HG03066 (cell line): ENCODE measurements around the gene SLC16A1.
"Not testable (repeated sequence)": the region's sequence is repeated elsewhere in the genome, so short reads cannot be mapped to it uniquely, and the experiment has no call there.

Experiments
- ATAC-seq: cut with Tn5 transposase; IDR thresholded peaks from one replicate; pipeline ENCODE4 v1.9.1; 2021; ENCODE audit warnings: low read depth; ENCODE audit not compliant: unreplicated experiment

SLC16A1 gene

DNA sequence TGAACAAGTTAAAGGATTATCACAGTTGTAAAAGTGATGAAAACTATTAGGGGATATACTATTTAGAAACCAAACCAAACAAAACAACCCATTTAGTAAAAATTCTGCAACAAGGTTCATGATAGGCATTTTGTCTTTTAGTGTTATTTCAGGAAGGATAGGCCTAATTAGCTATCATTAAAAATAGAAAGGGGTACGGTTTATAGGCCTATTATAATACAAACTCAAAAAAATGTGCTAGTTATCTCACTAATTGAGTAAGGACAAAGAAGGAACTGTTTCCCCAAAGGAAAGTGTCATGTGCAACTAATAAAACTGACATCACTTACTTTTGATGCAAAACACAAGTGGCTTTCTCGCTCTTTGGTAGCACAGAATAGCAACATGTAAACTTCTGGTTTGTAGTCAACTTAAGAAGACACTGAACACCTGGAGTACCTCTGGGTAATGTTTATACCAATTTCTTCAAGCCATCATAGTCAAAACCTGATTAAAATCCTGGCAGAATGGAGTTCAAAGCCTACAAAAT, 28.5 kb downstream of the SLC16A1 start:
- ATAC-seq = no peak

GRCh38 chr1:112926858-112927257, 29.1 kb downstream of the SLC16A1 start:
- no peak for ATAC-seq

DNA sequence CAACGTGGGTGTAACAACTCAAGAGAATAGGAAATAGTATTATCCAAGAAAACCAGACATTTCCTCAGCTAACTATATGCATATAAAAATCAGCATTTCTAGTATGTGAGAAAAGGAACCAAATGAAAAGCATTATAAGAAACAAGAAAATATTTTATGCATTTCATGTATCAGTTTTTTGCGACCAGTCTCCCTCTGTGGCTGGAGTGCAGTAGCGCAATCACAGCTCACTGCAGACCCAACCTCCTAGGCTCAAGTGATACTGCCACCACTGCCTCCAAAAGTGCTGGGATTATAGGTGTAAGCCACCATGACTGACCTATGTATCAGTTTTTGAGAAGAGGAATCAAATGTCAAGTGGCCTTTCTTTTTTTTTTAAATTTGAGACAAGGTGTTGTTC, 31.0 kb downstream of the SLC16A1 start:
- no peak for ATAC-seq

DNA sequence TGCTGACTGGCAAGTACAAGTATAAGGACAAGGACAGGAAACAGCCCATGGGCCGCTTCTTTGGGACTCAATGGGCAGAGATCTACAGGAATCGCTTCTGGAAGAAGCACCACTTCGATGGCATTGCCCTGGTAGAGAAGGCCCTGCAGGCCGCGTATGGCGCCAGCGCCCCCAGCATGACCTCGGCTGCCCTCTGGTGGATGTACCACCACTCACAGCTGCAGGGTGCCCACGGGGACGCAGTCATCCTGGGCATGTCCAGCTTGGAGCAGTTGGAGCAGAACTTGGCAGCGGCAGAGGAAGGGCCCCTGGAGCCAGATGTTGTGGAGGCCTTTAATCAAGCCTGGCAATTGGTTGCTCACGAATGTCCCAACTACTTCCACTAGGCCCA, 32.0 kb downstream of the SLC16A1 start:
- no peak for ATAC-seq

GRCh38 chr1:112923234-112923958, 32.6 kb downstream of the SLC16A1 start:
- ATAC-seq = no peak

DNA sequence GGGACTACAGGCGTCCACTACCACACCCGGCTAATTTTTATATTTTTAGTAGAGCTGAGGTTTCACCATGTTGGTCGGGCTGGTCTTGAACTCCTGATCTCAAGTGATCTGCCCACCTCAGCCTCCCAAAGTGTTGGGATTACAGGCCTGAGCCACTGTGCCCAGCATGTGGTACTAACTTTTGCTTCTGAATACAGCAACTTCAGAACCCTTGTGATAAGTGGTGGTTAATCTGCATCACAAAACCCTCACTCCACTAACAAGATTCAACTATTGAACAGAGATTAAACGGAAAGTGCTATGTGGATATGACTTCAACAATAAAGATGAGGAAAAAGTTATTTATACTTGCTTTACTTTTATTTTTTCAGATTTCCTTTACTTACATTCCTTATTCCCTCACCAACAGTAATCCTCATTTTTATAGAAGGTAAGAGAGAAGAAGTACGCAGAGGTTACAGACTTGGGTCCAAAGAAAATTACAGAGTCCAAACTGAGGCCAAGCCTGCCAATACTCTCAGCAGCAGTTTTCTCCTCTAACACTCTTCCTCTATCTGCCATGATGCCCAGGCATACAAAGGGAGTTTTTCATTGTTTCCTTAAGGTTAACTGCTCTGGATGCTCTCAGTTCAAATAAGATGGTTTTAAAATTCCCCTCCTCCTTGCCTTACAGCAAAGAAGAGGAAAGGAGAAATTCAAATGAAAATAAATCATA, 44.3 kb downstream of the SLC16A1 start:
- no peak for ATAC-seq

- no peak for ATAC-seq
Measured at GRCh38 chr1:112909847-112910246, 46.1 kb downstream of the SLC16A1 start.

DNA sequence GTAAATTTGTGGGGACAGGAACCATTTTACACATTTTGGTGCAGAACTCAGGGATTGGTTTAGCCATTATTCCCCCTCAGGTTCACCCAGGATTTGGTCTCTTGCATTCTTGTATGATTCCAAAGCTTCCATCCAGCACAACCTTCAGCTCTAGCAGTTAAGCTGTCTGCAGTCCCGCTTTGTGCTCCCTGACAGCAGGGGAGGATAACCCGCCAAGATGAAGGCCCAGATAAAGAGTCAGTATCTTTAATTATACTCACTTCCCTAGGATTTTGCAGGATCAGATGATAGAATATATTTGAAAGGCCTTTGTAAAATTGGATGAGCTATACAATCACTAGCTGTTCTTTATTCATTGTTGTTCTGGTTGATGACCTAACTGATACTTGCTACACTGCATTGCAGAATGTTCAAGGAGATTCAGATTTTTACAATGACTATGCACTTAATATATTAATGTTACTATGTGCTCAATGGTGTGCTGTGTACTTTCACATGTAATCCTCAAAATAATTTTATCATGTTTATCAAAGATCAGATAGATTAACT, 49.8 kb downstream of the SLC16A1 start:
- no peak for ATAC-seq

DNA sequence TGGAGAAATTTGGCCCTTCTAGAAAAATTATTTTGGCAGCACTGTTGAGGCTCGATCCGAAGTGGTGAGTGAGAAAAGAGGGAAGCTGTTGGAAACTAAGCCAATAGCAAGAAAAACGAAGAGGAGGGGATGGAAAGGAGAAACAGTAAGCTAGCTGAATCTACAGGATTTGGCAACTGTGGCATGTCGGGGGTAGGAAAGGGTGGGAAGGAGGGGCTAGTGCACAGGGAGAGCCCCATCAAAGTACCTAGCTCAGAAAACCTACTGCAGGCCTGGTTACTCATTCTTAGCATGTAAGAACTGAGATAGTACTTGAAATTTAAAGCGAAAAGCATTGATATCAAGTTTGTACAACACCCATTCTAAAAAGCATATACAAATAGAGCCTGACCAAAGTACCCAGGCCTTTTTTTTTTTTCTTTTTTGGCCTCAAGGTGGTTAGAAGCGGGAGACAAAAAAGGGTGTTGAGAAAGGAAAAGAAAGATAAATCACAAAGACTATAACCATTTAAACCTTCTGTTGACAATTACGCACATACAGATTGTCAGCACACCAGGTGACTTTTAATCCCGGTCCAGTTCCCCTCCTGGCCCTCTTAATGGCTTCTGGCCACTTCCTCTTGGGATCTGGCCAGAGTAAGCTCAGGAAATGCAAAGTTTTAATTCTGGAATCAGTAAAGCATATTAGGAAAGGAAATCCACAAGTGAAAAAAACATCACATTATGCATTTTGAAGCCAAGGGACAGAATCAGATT, 50.4 kb downstream of the SLC16A1 start:
- ATAC-seq = no peak

- ATAC-seq = no peak
Measured at GRCh38 chr1:112904831-112905261, 51.1 kb downstream of the SLC16A1 start.

DNA sequence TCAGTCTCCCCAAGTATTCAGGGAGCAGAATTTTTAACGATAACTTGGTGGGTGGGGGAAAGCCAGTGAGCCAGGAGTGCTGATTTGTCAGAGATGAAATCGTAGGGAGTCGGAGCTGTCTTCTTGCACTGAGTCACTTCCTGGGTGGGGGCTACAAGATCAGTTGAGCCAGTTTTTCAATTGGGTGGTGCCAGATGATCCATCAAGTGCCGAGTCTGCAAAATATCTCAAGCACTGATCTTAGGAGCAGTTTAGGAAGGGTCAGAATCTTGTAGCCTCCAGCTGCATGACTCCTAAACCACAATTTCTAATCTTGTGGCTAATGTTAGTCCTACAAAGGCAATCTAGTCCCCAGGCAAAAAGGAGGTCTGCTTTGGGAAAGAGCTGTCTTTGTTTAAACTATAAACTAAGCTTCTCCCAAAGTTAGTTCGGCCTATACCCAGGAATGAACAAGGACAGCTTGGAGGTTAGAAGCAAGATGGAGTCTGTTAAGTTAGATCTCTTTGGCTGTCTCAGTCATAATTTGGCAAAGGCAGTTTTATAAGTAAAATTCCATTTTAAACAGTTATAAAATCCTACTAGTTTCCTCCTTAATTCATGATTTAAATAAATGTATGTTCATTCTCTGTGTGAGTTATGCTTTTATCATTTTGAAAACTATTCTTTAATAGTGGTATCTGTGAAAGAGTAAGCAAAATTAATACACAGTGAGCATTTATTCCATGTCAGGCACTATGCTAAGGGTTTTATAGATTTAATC, 51.7 kb downstream of the SLC16A1 start:
- no peak for ATAC-seq

DNA sequence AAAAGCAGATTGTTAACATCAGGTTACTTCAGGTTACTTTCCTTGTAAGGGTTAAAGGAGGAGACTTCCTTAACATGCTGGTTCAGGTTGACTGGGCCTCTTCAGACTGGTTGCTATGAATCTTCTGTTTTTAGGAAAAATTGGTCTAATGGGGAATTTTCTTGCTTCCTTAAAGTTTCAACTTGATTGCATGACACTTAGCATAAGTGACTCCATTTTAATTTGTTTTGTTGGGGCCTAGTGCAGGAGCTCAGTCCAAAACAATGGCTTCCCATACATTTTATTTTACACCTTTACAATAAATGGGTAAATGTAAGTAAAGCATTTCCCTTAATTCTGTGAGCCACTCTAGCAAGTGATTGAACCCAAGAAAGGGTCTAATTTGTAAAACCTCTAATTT, 53.8 kb downstream of the SLC16A1 start:
- no peak for ATAC-seq

- no peak for ATAC-seq
Measured at GRCh38 chr1:112901387-112901786, 54.6 kb downstream of the SLC16A1 start.

GRCh38 chr1:112896783-112897182, 59.2 kb downstream of the SLC16A1 start:
- no peak for ATAC-seq

DNA sequence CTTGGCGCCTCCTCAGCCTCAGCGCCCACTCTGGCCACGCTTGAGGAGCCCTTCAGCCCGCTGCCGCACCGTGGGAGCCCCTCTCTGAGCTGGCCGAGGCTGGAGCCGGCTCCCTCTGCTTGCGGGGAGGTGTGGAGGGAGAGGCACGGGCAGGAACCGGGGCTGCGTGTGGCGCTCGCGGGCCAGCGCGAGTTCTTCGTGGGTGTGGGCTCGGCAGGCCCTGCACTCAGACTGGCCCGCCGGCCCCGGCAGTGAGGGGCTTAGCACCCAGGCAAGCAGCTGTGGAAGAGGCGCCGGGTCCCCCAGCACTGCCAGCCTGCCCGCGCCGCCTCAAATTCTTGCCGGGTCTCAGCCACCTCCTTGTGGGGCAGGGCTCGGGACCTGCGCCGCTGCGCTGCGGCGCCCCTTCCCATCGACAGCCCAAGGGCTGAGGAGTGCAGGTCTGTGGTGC, 61.4 kb downstream of the SLC16A1 start:
- ATAC-seq = no peak

DNA sequence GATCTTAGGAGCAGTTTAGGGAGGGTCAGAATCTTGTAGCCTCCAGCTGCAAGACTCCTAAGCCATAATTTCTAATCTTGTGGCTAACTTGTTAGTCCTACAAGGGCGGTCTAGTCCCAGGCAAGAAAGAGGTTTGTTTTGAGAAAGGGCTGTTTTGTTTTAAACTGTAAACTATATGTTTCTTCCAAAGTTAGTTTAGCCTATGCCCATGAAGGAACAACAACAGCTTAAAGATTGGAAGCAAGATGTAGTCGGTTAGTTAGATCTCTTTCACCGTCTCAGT, 62.0 kb downstream of the SLC16A1 start:
- no peak for ATAC-seq

DNA sequence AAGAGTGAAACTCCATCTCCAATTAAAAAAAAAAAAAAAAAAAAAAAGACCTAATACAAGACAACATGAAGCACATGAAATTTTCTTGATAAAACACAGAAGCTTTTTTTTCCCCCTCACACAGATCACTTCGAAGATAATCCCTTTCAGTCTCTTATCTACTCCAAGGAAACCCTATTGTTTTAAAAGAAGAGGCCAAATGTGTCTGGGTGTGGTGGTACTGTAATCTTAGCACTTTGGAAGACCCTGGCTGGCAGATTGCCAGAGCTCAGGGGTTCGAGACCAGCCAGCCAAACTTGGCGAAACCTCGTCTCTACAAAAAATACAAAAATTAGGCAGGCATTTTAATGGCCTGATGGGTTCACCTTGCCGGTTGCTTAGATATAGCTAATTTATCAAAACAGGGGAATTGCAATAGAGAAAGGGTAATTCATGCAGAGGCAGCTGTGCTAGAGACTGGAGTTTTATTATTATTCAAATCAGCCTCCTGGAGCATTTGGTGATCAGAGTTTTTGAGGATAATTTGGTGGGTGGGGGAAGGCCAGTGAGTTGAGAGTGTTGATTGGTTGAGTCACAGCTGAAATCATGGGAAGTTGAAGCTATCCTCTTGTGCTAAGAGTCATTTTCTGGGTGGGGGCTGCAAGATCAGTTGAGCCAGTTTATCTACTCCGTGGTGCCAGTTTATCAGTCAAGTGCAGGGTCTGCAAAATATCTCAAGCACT, 62.5 kb downstream of the SLC16A1 start:
- ATAC-seq = no peak

GRCh38 chr1:112889906-112890305, 66.1 kb downstream of the SLC16A1 start:
- ATAC-seq = not testable (repeated sequence)

GRCh38 chr1:112889052-112889768, 66.8 kb downstream of the SLC16A1 start:
- no peak for ATAC-seq
